Neural crest cell (in vitro differentiated cells): ENCODE results near the gene GALNTL6. TPM values are rescaled to one million over a fixed set of nuclear protein-coding genes. Genes with fewer than 3 reads are reported as not detected.

Source experiments
- DNase-seq: peaks from one replicate; pipeline ENCODE4 v3.0.0; 2021; ENCODE audit warnings: low read depth, mixed read lengths, low spot score
- H3K27ac Mint-ChIP-seq: one replicate; pipeline ENCODE4 v1.8.0; 2021; ENCODE audit warnings: mild to moderate bottlenecking, mixed read lengths; ENCODE audit not compliant: unreplicated experiment
- H3K27me3 Mint-ChIP-seq: 2 replicates; pipeline ENCODE4 v1.8.0; 2021; ENCODE audit warnings: low read depth, mild to moderate bottlenecking, mixed read lengths
- H3K36me3 Mint-ChIP-seq: 2 replicates; pipeline ENCODE4 v1.8.0; 2021; ENCODE audit warnings: low read depth, mild to moderate bottlenecking, mixed read lengths
- H3K4me1 Mint-ChIP-seq: 2 replicates; pipeline ENCODE4 v1.8.0; 2021; ENCODE audit warnings: mixed read lengths
- H3K4me3 Mint-ChIP-seq: one replicate; pipeline ENCODE4 v1.8.0; 2021; ENCODE audit warnings: mild to moderate bottlenecking, mixed read lengths
- H3K9me3 Mint-ChIP-seq: 2 replicates; pipeline ENCODE4 v1.8.0; 2021; ENCODE audit warnings: mixed read lengths
- CTCF ChIP-seq: fragments of 200-600 bp; sonication (generic); conservative IDR thresholded peaks from 2 replicates; pipeline ENCODE4 v1.5.0; 2021; ENCODE audit warnings: antibody characterized with exemption, mild to moderate bottlenecking
- total RNA-seq: library from RNA; stranded (reverse); gene quantifications from 2 replicates; pipeline ENCODE4 v1.2.1, GENCODE V29; 2021

Gene GALNTL6
- total RNA-seq, 1 donor from 2014 or later: 0.07 TPM

- Mint-ChIP-seq H3K36me3 (no peaks in the 10 kb centered on the region), H3K27ac (no peak overlapping the region), H3K4me1 (peaks cover 5% of the 10 kb centered on the region), H3K4me3 (no peak overlapping the region), H3K27me3 (no peaks in the 10 kb centered on the region), H3K9me3 (peaks cover 2% of the 10 kb centered on the region)
- no peak for DNase-seq
- TF ChIP-seq CTCF: no peak
Measured at GRCh38 chr4:172619798-172620197, 806.6 kb downstream of the GALNTL6 start.

- no peak overlapping the region for H3K27ac Mint-ChIP-seq
- no peak for TF ChIP-seq CTCF
Measured at GRCh38 chr4:172628263-172628662, 815.1 kb downstream of the GALNTL6 start.

GRCh38 chr4:172630280-172630679 is 817.1 kb downstream of the GALNTL6 start:
- H3K27me3 Mint-ChIP-seq: no peaks in the 10 kb centered on the region
- TF ChIP-seq CTCF: no peak
- H3K4me1 Mint-ChIP-seq: no peaks in the 10 kb centered on the region
- H3K9me3 Mint-ChIP-seq: peaks cover 3% of the 10 kb centered on the region
- no peak for DNase-seq
- no peak overlapping the region for H3K4me3 Mint-ChIP-seq
- no peak overlapping the region for H3K27ac Mint-ChIP-seq
- no peaks in the 10 kb centered on the region for H3K36me3 Mint-ChIP-seq

More at GRCh38 chr4:172628263-172628662, 815.1 kb downstream of the GALNTL6 start:
- no peaks in the 10 kb centered on the region for H3K27me3 Mint-ChIP-seq
- H3K4me1 Mint-ChIP-seq: no peaks in the 10 kb centered on the region
- DNase-seq: no peak
- H3K9me3 Mint-ChIP-seq: peaks cover 6% of the 10 kb centered on the region
- H3K36me3 Mint-ChIP-seq: no peaks in the 10 kb centered on the region
- H3K4me3 Mint-ChIP-seq: no peak overlapping the region

GRCh38 chr4:172631832-172632231 is 818.6 kb downstream of the GALNTL6 start:
- H3K36me3 Mint-ChIP-seq: no peaks in the 10 kb centered on the region
- H3K9me3 Mint-ChIP-seq: no peaks in the 10 kb centered on the region
- no peak for DNase-seq
- no peaks in the 10 kb centered on the region for H3K27me3 Mint-ChIP-seq
- peaks cover 4% of the 10 kb centered on the region for H3K4me1 Mint-ChIP-seq
- H3K27ac Mint-ChIP-seq: no peak overlapping the region
- H3K4me3 Mint-ChIP-seq: no peak overlapping the region
- TF ChIP-seq CTCF: no peak

- H3K27ac Mint-ChIP-seq: no peak overlapping the region
- peaks cover 15% of the 10 kb centered on the region for H3K4me1 Mint-ChIP-seq
- DNase-seq: no peak
- H3K27me3 Mint-ChIP-seq: no peaks in the 10 kb centered on the region
- no peaks in the 10 kb centered on the region for H3K36me3 Mint-ChIP-seq
- H3K4me3 Mint-ChIP-seq: no peak overlapping the region
- no peak for TF ChIP-seq CTCF
- peaks cover 3% of the 10 kb centered on the region for H3K9me3 Mint-ChIP-seq
Measured at GRCh38 chr4:172648471-172648870, 835.3 kb downstream of the GALNTL6 start.

GRCh38 chr4:172649143-172649542 is 835.9 kb downstream of the GALNTL6 start:
- Mint-ChIP-seq H3K4me3 (no peak overlapping the region), H3K27me3 (no peaks in the 10 kb centered on the region), H3K9me3 (peaks cover 3% of the 10 kb centered on the region), H3K4me1 (peaks cover 15% of the 10 kb centered on the region), H3K27ac (no peak overlapping the region), H3K36me3 (no peaks in the 10 kb centered on the region)
- no peak for DNase-seq
- TF ChIP-seq CTCF: no peak
